Measurements from ENCODE around the gene ADAM12. TPM values are rescaled to one million over a fixed set of nuclear protein-coding genes. Genes with fewer than 3 reads are reported as not detected.

ADAM12 gene
- polyA plus RNA-seq, 1 of the 3 experiments (the other 2 are of a cell fraction), result 25.0 TPM

DNA sequence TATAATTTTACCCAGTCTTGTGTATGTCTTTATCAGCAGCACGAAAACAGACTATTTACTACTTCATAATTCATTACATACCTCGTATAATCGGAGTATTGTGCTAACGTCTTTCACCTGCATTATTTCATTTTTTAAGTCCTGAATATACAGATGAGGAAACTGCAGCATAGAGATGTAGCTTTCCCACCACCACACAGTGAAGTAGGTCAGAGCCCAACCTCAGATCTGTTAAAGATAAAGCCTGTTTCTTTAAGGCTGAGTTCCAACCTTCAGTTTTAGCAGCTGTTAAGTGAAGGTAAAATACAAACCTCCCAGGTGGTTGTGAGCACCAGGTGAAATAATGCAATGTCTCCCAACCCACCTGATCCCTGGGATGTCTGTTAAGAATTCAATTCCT, 2.0 kb upstream of the ADAM12 start:
- POLR2A ChIA-PET, result no interaction called here

GRCh38 chr10:126387041-126387921, 996 bp downstream of the ADAM12 start:
- DNase-seq, result peak; percentile 80
- H3K27me3 ChIP-seq (ENCODE audit: insufficient read depth), result no peaks in the 10 kb centered on the region
- H3K4me2 ChIP-seq, result peak overlapping the region; percentile 87
- ChIA-PET POLR2A (interaction anchor here (0.6 to 1.3 kb wide), 4 partner anchors 15 to 329 kb away, joined by 3 read pairs; no protein-coding TSS in a partner anchor), CTCF (interaction anchor here (0.6 to 4.0 kb wide), 66 partner anchors 8 to 1028 kb away, joined by 3 to 33 read pairs (median 4); no protein-coding TSS in a partner anchor)
- H3K9me3 ChIP-seq, result no peaks in the 10 kb centered on the region; the same call in none of the 2 replicates
- peaks cover 0 to 10% of the 10 kb centered on the region in 2 experiments; a peak in 2 of 4 replicates for H3K4me1 ChIP-seq (ENCODE audit: control insufficient read depth in 1 of 2, insufficient read depth in 2 of 2, low read depth in 1 of 2, low read length in 1 of 2)
- H3F3A ChIP-seq (replicated peaks; ENCODE audit: insufficient read depth), result peaks cover 17% of the 10 kb centered on the region
- H2AFZ ChIP-seq (ENCODE audit: low read depth), result peak overlapping the region; percentile 86
- H3K9ac ChIP-seq, result peak overlapping the region; percentile 55
- H3K4me3 ChIP-seq (ENCODE audit: low read depth in 2 of 2, low read length in 1 of 2), result peak overlapping the region; percentile 60 to 71
- no peaks in the 10 kb centered on the region for H3K9me2 ChIP-seq
- peak overlapping the region; percentile 54 to 76 for H3K27ac ChIP-seq (ENCODE audit: low read depth in 2 of 2, low read length in 1 of 2)
- H4K20me1 ChIP-seq (ENCODE audit: insufficient read depth), result no peaks in the 10 kb centered on the region
- WGBS (ENCODE audit: low lambda C conversion rate), result 2% methylated on average over 36 of the region's 50 CpGs
- peaks cover 9% of the 10 kb centered on the region for H3K79me2 ChIP-seq (ENCODE audit: insufficient read depth)
- peaks cover 0 to 4% of the 10 kb centered on the region in 2 experiments for H3K36me3 ChIP-seq (replicated peaks in 1 of 2; ENCODE audit: control insufficient read depth in 1 of 2, insufficient read depth in 2 of 2, low read length in 1 of 2)
- TF ChIP-seq TEAD4 (IDR thresholded peaks at IDR 0.05; ENCODE audit: borderline replicate concordance, insufficient read depth) (no peak), RXRA (IDR thresholded peaks at IDR 0.05; ENCODE audit: borderline replicate concordance, low read depth) (no peak), FOSL2 (IDR thresholded peaks at IDR 0.05; ENCODE audit: borderline replicate concordance, low read depth) (no peak), RAD21 (IDR thresholded peaks at IDR 0.05; ENCODE audit: low read length) (peak; percentile 88), TAF1 (IDR thresholded peaks at IDR 0.05; ENCODE audit: borderline replicate concordance, low read depth, low read length) (no peak), TCF12 (IDR thresholded peaks at IDR 0.05) (peak; percentile 21; the same call in 1 of the 2 replicates), RCOR1 (IDR thresholded peaks at IDR 0.05; ENCODE audit: low read length) (no peak; the same call in 1 of the 2 replicates), EZH2phosphoT487 (IDR thresholded peaks at IDR 0.05; ENCODE audit: borderline replicate concordance, low read depth) (no peak), USF2 (IDR thresholded peaks at IDR 0.05; ENCODE audit: borderline replicate concordance, low read depth, low read length) (no peak), GABPA (IDR thresholded peaks at IDR 0.05; ENCODE audit: low read depth) (no peak), MEF2A (IDR thresholded peaks at IDR 0.05; ENCODE audit: borderline replicate concordance, low read depth) (no peak), POLR2AphosphoS5 (IDR thresholded peaks at IDR 0.05; ENCODE audit: low read depth, low read length) (no peak), NFIC (IDR thresholded peaks at IDR 0.05; ENCODE audit: borderline replicate concordance) (no peak; the same call in 1 of the 2 replicates), ELF1 (IDR thresholded peaks at IDR 0.05) (no peak), NRF1 (IDR thresholded peaks at IDR 0.05; ENCODE audit: low read depth, low read length) (no peak), GATA2 (CRISPR knock-in tag; IDR thresholded peaks at IDR 0.05) (no peak), JUND (IDR thresholded peaks at IDR 0.05) (no peak), RFX5 (IDR thresholded peaks at IDR 0.05; ENCODE audit: low read length) (no peak), USF1 (IDR thresholded peaks at IDR 0.05; ENCODE audit: borderline replicate concordance, low read depth) (no peak), YY1 (IDR thresholded peaks at IDR 0.05; ENCODE audit: low read depth) (no peak)
- TF ChIP-seq, protein P1, sequence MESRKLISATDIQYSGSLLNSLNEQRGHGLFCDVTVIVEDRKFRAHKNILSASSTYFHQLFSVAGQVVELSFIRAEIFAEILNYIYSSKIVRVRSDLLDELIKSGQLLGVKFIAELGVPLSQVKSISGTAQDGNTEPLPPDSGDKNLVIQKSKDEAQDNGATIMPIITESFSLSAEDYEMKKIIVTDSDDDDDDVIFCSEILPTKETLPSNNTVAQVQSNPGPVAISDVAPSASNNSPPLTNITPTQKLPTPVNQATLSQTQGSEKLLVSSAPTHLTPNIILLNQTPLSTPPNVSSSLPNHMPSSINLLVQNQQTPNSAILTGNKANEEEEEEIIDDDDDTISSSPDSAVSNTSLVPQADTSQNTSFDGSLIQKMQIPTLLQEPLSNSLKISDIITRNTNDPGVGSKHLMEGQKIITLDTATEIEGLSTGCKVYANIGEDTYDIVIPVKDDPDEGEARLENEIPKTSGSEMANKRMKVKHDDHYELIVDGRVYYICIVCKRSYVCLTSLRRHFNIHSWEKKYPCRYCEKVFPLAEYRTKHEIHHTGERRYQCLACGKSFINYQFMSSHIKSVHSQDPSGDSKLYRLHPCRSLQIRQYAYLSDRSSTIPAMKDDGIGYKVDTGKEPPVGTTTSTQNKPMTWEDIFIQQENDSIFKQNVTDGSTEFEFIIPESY (IDR thresholded peaks at IDR 0.05; ENCODE audit: borderline replicate concordance, low read depth), result no peak
- TF ChIP-seq, protein P2, sequence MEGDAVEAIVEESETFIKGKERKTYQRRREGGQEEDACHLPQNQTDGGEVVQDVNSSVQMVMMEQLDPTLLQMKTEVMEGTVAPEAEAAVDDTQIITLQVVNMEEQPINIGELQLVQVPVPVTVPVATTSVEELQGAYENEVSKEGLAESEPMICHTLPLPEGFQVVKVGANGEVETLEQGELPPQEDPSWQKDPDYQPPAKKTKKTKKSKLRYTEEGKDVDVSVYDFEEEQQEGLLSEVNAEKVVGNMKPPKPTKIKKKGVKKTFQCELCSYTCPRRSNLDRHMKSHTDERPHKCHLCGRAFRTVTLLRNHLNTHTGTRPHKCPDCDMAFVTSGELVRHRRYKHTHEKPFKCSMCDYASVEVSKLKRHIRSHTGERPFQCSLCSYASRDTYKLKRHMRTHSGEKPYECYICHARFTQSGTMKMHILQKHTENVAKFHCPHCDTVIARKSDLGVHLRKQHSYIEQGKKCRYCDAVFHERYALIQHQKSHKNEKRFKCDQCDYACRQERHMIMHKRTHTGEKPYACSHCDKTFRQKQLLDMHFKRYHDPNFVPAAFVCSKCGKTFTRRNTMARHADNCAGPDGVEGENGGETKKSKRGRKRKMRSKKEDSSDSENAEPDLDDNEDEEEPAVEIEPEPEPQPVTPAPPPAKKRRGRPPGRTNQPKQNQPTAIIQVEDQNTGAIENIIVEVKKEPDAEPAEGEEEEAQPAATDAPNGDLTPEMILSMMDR (IDR thresholded peaks at IDR 0.05), result peak; percentile 96

More for the DNA sequence above, 2.0 kb upstream of the ADAM12 start:
- peaks cover 4% of the 10 kb centered on the region for H3K79me2 ChIP-seq (ENCODE audit: insufficient read depth)
- H3K9me2 ChIP-seq, result no peaks in the 10 kb centered on the region
- WGBS (ENCODE audit: low lambda C conversion rate), result 94% methylated on average over 4 of the region's 4 CpGs
- H3F3A ChIP-seq (replicated peaks; ENCODE audit: insufficient read depth), result no peaks in the 10 kb centered on the region
- TF ChIP-seq SMC3 (IDR thresholded peaks at IDR 0.05; ENCODE audit: low read depth, low read length), result no peak
- H3K4me3 ChIP-seq (ENCODE audit: low read depth in 2 of 2, low read length in 1 of 2), result no peak overlapping the region
- H3K27me3 ChIP-seq (ENCODE audit: insufficient read depth), result no peaks in the 10 kb centered on the region
- H4K20me1 ChIP-seq (ENCODE audit: insufficient read depth), result no peaks in the 10 kb centered on the region
- peaks cover 0 to 10% of the 10 kb centered on the region in 2 experiments; a peak in 2 of 4 replicates for H3K4me1 ChIP-seq (ENCODE audit: control insufficient read depth in 1 of 2, insufficient read depth in 2 of 2, low read depth in 1 of 2, low read length in 1 of 2)
- CTCF ChIA-PET, result interaction anchor here (1.2 to 2.5 kb wide), 3 partner anchors 15 to 408 kb away, joined by 3 to 9 read pairs (median 8); no protein-coding TSS in a partner anchor
- H2AFZ ChIP-seq (ENCODE audit: low read depth), result no peak overlapping the region
- H3K9me3 ChIP-seq, result no peaks in the 10 kb centered on the region; the same call in 1 of the 2 replicates
- no peak overlapping the region for H3K4me2 ChIP-seq
- no peak overlapping the region for H3K9ac ChIP-seq
- H3K36me3 ChIP-seq (replicated peaks in 1 of 2; ENCODE audit: control insufficient read depth in 1 of 2, insufficient read depth in 2 of 2, low read length in 1 of 2), result no peaks in the 10 kb centered on the region
- H3K27ac ChIP-seq (ENCODE audit: low read depth in 2 of 2, low read length in 1 of 2), result no peak overlapping the region
- DNase-seq, result no peak

All from SK-N-SH (cell line).